IMR-90 (cell line): ENCODE results near the gene GCSAM. TPM values are rescaled to one million over a fixed set of nuclear protein-coding genes. Genes with fewer than 3 reads are reported as not detected.

ENCODE experiments used
- ATAC-seq: fragments of 200-7000 bp; cut with Tn5 transposase; 2 replicates; pipeline ENCODE4 v1.9.1; 2020; ENCODE audit warnings: low read depth, mild to moderate bottlenecking, moderate library complexity
- BruUV-seq: library from RNA; stranded (reverse); fragments of 400-500 nt; replicated peaks from 2 replicates; lab custom pipeline; 2021; lab: Mats Ljungman, UMichigan
- CTCF ChIA-PET: fragments of 300-600 bp; formaldehyde crosslinking; extraction: SDS; loops from one replicate; lab custom pipeline; 2021; ENCODE audit warnings: antibody characterized with exemption; lab: Yijun Ruan, JAX
- POLR2A ChIA-PET: fragments of 300-600 bp; sonication (Branson Sonifier 250); formaldehyde crosslinking; loops from one replicate; lab custom pipeline; 2022; ENCODE audit warnings: antibody characterized with exemption; ENCODE audit not compliant: unreplicated experiment; lab: Charles Lee
- DNase-seq: peaks from one replicate; pipeline ENCODE4 v3.0.0; 2013
- H2AFZ ChIP-seq: replicated peaks from 2 replicates; pipeline ENCODE3; 2013; ENCODE audit warnings: low read length, mild to moderate bottlenecking; ENCODE audit not compliant: poor library complexity
- H2AK5ac ChIP-seq: 2 replicates; pipeline ENCODE4 v1.6.1; 2013; ENCODE audit warnings: low read depth, low read length, inconsistent platforms
- H2AK9ac ChIP-seq: replicated peaks from 2 replicates; pipeline ENCODE3; 2013; ENCODE audit warnings: mild to moderate bottlenecking, low read depth, low read length, moderate library complexity; ENCODE audit not compliant: poor library complexity
- H2BK120ac ChIP-seq: 2 replicates; pipeline ENCODE4 v1.6.1; 2013; ENCODE audit warnings: low read depth, low read length, inconsistent platforms
- H2BK15ac ChIP-seq: 3 replicates; pipeline ENCODE4 v1.6.1; 2013; ENCODE audit warnings: low read depth, low read length, inconsistent platforms
- H2BK20ac ChIP-seq: 2 replicates; pipeline ENCODE4 v1.6.1; 2013; ENCODE audit warnings: low read depth, mild to moderate bottlenecking, inconsistent platforms, low read length, moderate library complexity
- H2BK5ac ChIP-seq: 2 replicates; pipeline ENCODE4 v1.6.1; 2013; ENCODE audit warnings: mild to moderate bottlenecking, low read depth, low read length, inconsistent platforms; ENCODE audit not compliant: poor library complexity, severe bottlenecking
- H3K14ac ChIP-seq: replicated peaks from 2 replicates; pipeline ENCODE4 v1.6.1; 2013; ENCODE audit warnings: low read depth, low read length, inconsistent platforms
- H3K18ac ChIP-seq: 2 replicates; pipeline ENCODE4 v1.6.1; 2013; ENCODE audit warnings: low read depth, low read length, control low read depth
- H3K23ac ChIP-seq: 2 replicates; pipeline ENCODE4 v1.6.1; 2013; ENCODE audit warnings: low read depth, low read length, inconsistent platforms
- H3K27ac ChIP-seq: 2 replicates; pipeline ENCODE4 v1.5.1; 2013; ENCODE audit warnings: mild to moderate bottlenecking, control low read depth, low read length; ENCODE audit not compliant: insufficient read depth
- H3K27me3 ChIP-seq: 2 replicates; pipeline ENCODE4 v1.6.1; 2013; ENCODE audit warnings: low read length; ENCODE audit not compliant: control insufficient read depth, insufficient read depth
- H3K36me3 ChIP-seq: 2 replicates; pipeline ENCODE4 v1.6.1; 2013; ENCODE audit warnings: low read length, mixed read lengths; ENCODE audit not compliant: control insufficient read depth, insufficient read depth
- H3K4ac ChIP-seq: 2 replicates; pipeline ENCODE4 v1.6.1; 2013; ENCODE audit warnings: low read depth, low read length, inconsistent platforms
- H3K4me1 ChIP-seq: 2 replicates; pipeline ENCODE4 v1.6.1; 2013; ENCODE audit warnings: low read length, mixed read lengths; ENCODE audit not compliant: control insufficient read depth, insufficient read depth
- H3K4me2 ChIP-seq: 2 replicates; pipeline ENCODE4 v1.6.1; 2013; ENCODE audit warnings: low read depth, mild to moderate bottlenecking, control low read depth, low read length, moderate library complexity
- H3K4me3 ChIP-seq: 2 replicates; pipeline ENCODE4 v1.5.1; 2013; ENCODE audit warnings: low read depth, mild to moderate bottlenecking, control low read depth, low read length, moderate library complexity; ENCODE audit not compliant: insufficient read depth
- H3K56ac ChIP-seq: 2 replicates; pipeline ENCODE4 v1.6.1; 2013; ENCODE audit warnings: low read length, inconsistent platforms; ENCODE audit not compliant: insufficient read depth; ENCODE audit errors: extremely low read depth
- H3K79me1 ChIP-seq, 2 experiments: 2 replicates each; pipeline ENCODE4 v1.6.1; 2013; ENCODE audit warnings: low read length in 2 of 2, inconsistent platforms in 1 of 2, low read depth in 1 of 2
- H3K9ac ChIP-seq: 2 replicates; pipeline ENCODE4 v1.6.1; 2013; ENCODE audit warnings: low read depth, low read length, control low read depth
- H3K9me1 ChIP-seq: 2 replicates; pipeline ENCODE4 v1.6.1; 2013; ENCODE audit warnings: low read length, inconsistent platforms; ENCODE audit not compliant: insufficient read depth
- H3K9me3 ChIP-seq: 2 replicates; pipeline ENCODE4 v1.6.1; 2013; ENCODE audit warnings: low read length; ENCODE audit not compliant: control insufficient read depth, insufficient read depth
- H4K20me1 ChIP-seq: 2 replicates; pipeline ENCODE4 v1.6.1; 2013; ENCODE audit warnings: low read length, inconsistent platforms; ENCODE audit not compliant: insufficient read depth
- H4K5ac ChIP-seq: 2 replicates; pipeline ENCODE4 v1.6.1; 2013; ENCODE audit warnings: mild to moderate bottlenecking, low read depth, low read length, control low read depth
- H4K8ac ChIP-seq, 2 experiments: 2 replicates each; pipeline ENCODE4 v1.6.1; 2013; ENCODE audit warnings: low read depth in 2 of 2, low read length in 2 of 2, control low read depth in 1 of 2, inconsistent platforms in 1 of 2
- H4K91ac ChIP-seq: 2 replicates; pipeline ENCODE4 v1.6.1; 2013; ENCODE audit warnings: low read depth, low read length, inconsistent platforms; ENCODE audit not compliant: insufficient read depth
- BHLHE40 ChIP-seq: fragments of 150-350 bp; IDR thresholded peaks from 2 replicates; pipeline ENCODE4 v1.6.1; 2016; ENCODE audit warnings: mild to moderate bottlenecking, low read depth, low read length
- RAD21 ChIP-seq: IDR thresholded peaks from 2 replicates; pipeline ENCODE4 v1.6.1; 2012; ENCODE audit warnings: low read length, improper control_type of control experiment
- SMC3 ChIP-seq: fragments of 150-350 bp; IDR thresholded peaks from 2 replicates; pipeline ENCODE4 v1.6.1; 2016; ENCODE audit warnings: low read depth, mild to moderate bottlenecking, antibody characterized with exemption, low read length, moderate library complexity
- WGBS, 2 experiments: methylation state at CpG; one replicate each; pipeline versions ENCODE4 v1.1.5 to v1.1.7; 2013; ENCODE audit warnings: missing lambda C conversion rate in 2 of 2; ENCODE audit not compliant: insufficient read length in 1 of 2; ENCODE audit errors: extremely low coverage in 2 of 2; 5-methylcytosine and 5-hydroxymethylcytosine counted together
- dilution Hi-C: fragments of 300-500 bp; cut with HindIII; formaldehyde crosslinking; loops from one replicate; pipeline ENCODE4 v1.14.3; 2018; ENCODE audit warnings: low sequenced_read_pairs; ENCODE audit not compliant: unreplicated experiment
- in situ Hi-C: fragments of 300-500 bp; cut with MboI; formaldehyde crosslinking; loops from 3 replicates; pipeline ENCODE4 v1.14.3; 2019; ENCODE audit warnings: low sequenced_read_pairs, inconsistent platforms, mixed read lengths
- intact Hi-C: fragments of 100-400 bp; cut with micrococcal nuclease; formaldehyde crosslinking; loops from 2 replicates; pipeline ENCODE4 v1.10.0; 2022
- polyA plus RNA-seq, 3 experiments: library from polyadenylated mRNA; depleted of rRNA; stranded (reverse); fragments of >200 nt; gene quantifications; 2 replicates each; pipeline ENCODE4 v1.2.3, GENCODE V29; 2012; ENCODE audit warnings: low replicate concordance in 1 of 3
- total RNA-seq: library from RNA; depleted of rRNA; stranded (reverse); fragments of >200 nt; gene quantifications from 2 replicates; pipeline ENCODE4 v1.2.3, GENCODE V29; 2012

GCSAM gene
- total and polyA plus RNA-seq, 2 of the 4 experiments (the other 2 are of a cell fraction) = not detected

DNA sequence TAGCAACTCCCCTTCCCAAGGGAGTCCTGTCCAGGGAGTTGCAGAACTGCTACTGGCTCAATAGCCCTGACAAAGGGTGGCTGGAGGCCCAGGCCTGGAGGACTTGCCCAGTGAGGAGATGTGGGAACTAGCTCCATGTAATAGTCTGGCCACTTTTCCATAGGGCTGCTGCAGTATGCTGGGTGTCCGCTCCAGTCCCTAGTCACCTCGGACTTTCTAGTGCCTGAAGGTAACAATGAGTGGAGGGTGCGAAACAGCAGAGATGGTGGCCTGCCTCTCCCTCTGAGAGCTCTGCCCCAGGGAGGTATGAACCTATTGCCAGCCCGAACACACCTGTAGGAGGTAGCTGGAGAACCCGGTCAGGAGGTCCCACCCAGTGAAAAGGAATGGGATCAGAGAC is 42.0 kb upstream of the GCSAM start:
- no peak overlapping the region for H2AK9ac ChIP-seq
- H2AK5ac ChIP-seq = no peak overlapping the region
- H3K9me3 ChIP-seq = no peaks in the 10 kb centered on the region
- H4K91ac ChIP-seq = no peak overlapping the region
- no peak overlapping the region for H3K4me2 ChIP-seq
- H3K14ac ChIP-seq = no peak overlapping the region
- H3K9ac ChIP-seq = no peak overlapping the region
- no peak overlapping the region for H2BK20ac ChIP-seq
- dilution Hi-C loops (no loop called here), in situ Hi-C loops (no loop called here), intact Hi-C loops (no loop called here)
- ATAC-seq (no peak), DNase-seq (no peak)
- no peaks in the 10 kb centered on the region for H3K4me1 ChIP-seq
- WGBS, 2 experiments = no CpG with 5 or more reads among the region's 5 CpGs
- no peak overlapping the region for H3K4ac ChIP-seq
- no peak overlapping the region for H3K27ac ChIP-seq
- H3K36me3 ChIP-seq = no peaks in the 10 kb centered on the region
- H4K8ac ChIP-seq = no peak overlapping the region
- no peak overlapping the region for H2BK15ac ChIP-seq
- no peak overlapping the region for H3K56ac ChIP-seq
- H3K79me1 ChIP-seq = no peaks in the 10 kb centered on the region
- H3K18ac ChIP-seq = no peak overlapping the region
- POLR2A ChIA-PET = no interaction called here
- H2BK120ac ChIP-seq = no peak overlapping the region
- BruUV-seq = no TSS peak
- CTCF ChIA-PET = no interaction called here
- no peaks in the 10 kb centered on the region for H3K27me3 ChIP-seq
- TF ChIP-seq SMC3 (no peak), BHLHE40 (no peak), RAD21 (no peak)
- H3K9me1 ChIP-seq = no peaks in the 10 kb centered on the region
- no peak overlapping the region for H3K4me3 ChIP-seq
- no peak overlapping the region for H2AFZ ChIP-seq
- H3K23ac ChIP-seq = no peak overlapping the region
- no peaks in the 10 kb centered on the region; the same call in 1 of the 2 replicates for H4K20me1 ChIP-seq
- no peak overlapping the region for H2BK5ac ChIP-seq
- H4K5ac ChIP-seq = no peak overlapping the region
